TTC549 (cell line): ENCODE results near the gene SCLT1.

Experiments used
- FAIRE-seq: peaks from 2 replicates; lab custom pipeline; 2012; peaks lifted over from hg19 to GRCh38; lab: Jason Lieb, UNC

SCLT1 gene

GRCh38 chr4:128957459-128957858, 135.9 kb downstream of the SCLT1 start:
- FAIRE-seq: no peak

DNA sequence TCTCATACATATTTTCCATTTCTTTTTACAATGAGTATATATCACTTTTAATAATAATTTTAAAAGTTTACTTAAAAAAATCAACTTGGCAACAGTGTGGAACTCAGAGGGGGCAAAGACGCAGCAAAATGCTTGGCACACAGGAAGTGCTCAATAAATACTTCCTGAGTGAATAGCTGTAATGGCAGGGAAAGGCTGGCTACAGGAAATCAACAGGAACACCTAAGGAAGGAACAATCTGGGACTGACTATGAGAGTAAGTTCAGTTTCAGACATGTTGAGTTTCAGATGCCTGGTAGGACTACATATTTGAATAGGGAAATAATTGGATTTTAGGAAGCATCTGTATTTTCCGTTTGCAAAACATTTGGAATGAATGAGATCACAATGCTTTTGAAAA, 137.6 kb downstream of the SCLT1 start:
- FAIRE-seq: no peak

- FAIRE-seq: no peak
These were observed 138.4 kb downstream of the SCLT1 start for GRCh38 chr4:128954941-128955340.

- FAIRE-seq: no peak
These were observed 142.0 kb downstream of the SCLT1 start for GRCh38 chr4:128951316-128951715.

GRCh38 chr4:128950796-128951195, 142.5 kb downstream of the SCLT1 start:
- no peak for FAIRE-seq

DNA sequence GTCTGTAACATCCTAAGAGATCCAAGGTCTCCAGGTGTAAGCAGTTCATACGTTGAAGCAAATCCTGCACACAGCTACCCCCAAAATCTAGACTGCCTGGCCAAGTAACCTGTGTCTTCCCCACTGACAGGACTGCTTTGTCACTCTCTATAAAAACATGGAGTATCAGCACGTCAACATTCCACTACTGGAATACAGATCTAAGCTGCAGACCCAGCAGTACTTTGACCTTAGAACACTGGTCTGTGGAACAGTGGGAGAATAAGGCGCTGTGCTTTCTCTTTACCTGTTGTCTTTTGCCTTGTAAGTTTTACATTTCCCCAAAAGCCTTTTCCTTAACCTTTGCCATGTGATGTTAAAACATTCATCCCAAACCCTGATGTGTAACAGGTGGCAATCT, 146.4 kb downstream of the SCLT1 start:
- no peak for FAIRE-seq

GRCh38 chr4:128942607-128943006, 150.7 kb downstream of the SCLT1 start:
- no peak for FAIRE-seq

DNA sequence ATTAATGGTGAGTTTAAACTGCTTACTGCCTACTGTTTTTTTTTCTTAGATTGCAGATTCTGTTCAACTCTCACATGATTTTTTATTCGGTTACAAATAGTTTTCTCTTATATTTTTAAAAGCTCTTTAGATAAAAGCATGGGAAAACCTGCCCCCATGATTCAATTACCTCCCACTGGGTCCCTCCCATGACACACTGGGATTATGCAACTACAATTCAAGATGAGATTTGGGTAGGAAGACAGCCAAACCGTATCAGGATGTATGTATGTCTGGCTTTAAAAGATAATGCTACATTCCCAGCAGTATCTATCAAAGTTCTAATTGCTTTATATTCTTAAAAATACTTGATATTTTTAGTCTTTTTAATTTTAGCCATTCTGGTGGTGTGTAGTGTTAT, 152.4 kb downstream of the SCLT1 start:
- no peak for FAIRE-seq

- FAIRE-seq: no peak
These were observed 163.3 kb downstream of the SCLT1 start for GRCh38 chr4:128930051-128930450.

- no peak for FAIRE-seq
These were observed 168.4 kb downstream of the SCLT1 start for GRCh38 chr4:128924951-128925350.

DNA sequence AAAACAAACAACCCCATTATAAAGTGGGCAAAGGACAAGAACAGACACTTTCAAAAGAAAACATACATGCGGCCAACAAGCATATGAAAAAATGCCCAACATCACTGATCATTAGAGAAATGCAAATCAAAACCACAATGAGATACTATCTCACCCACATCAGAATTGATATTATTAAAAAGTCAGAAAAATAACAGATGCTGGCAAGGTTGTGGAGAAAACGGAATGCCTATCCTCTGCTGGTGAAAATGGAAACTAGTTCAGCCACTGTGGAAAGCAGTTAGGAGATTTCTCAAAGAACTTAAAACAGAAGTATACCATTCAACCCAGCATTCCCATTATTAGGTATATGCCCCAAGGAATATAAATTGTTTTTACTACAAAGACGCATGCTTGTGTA, 171.4 kb downstream of the SCLT1 start:
- no peak for FAIRE-seq

GRCh38 chr4:128917781-128918180, 175.6 kb downstream of the SCLT1 start:
- no peak for FAIRE-seq

DNA sequence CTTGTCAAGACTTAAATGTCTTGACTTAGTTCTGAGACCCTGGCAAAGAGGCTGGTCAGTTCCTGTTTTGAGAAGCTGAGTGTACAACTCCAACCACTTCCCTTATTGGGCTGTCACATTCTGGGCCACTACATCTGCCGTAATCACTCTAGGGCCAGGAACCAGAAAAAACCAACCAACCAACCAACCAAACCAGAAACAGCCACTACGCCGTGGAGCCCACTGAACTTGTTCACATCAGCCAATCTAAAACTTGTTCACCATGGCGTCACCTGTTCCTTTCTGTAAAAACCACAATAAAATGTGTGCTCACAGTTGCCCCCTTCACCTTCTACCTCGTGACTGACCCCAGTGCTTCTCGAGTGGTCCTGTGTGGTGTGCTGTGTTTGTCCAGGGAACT, 176.5 kb downstream of the SCLT1 start:
- no peak for FAIRE-seq

GRCh38 chr4:128915544-128915943, 177.8 kb downstream of the SCLT1 start:
- no peak for FAIRE-seq

- no peak for FAIRE-seq
These were observed 180.1 kb downstream of the SCLT1 start for GRCh38 chr4:128913228-128913627.

- FAIRE-seq: no peak
These were observed 184.6 kb downstream of the SCLT1 start for GRCh38 chr4:128908735-128909134.

DNA sequence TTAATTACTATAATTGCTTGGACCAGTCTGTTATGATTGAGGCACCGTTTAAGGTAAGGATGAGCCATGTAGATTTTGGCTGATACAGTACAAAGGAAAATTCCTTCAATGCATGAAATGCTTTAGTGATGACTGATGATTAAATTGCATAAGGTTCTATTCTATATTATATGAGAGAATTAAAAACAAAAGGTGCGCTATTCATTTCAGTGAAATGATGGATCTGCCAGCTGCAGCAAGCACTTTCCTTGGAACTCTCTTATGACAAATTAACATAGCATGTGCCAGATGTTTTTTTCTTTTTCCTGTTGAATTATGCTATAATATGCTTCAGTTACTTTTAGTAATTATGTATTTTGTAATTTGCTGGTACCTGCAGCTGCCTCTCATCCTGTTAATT, 185.4 kb downstream of the SCLT1 start:
- FAIRE-seq: no peak

DNA sequence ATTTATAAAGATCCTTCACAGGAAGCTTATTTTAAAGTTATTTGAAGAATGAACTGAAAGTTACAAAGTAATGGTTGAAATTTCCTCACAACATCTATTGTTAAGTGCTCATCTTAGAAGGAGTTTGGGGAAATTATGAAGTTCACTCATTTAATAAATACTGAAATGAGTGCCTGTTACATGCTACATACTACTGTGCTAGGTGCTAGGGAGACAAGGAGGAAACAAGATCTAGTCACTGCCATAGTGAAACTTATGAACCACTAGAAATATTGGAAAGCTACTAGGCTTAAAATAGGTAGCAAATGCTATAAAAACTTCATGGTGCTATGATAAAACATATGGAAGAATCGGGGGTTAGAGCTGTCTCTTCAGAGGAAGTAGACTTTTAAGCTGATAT, 186.8 kb downstream of the SCLT1 start:
- FAIRE-seq: no peak

DNA sequence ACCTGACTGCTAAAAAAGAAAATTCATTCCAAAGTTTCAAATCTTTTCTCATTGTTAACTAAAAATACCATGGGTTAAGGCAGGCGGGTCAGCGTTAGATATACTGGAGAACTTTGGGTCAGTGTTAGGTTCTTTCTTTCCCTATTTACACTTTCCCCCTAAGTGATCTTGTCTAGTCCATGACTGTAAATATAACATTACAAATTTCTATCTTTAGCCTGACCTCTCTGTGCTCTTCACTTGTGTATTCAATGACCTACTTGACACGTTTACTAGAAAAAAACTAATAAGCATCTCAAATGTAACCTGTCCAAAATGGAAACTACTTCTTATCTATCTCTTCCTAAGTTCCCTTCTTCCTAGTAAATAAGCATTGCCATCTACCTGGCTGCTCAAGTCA, 188.5 kb downstream of the SCLT1 start:
- no peak for FAIRE-seq

GRCh38 chr4:128880662-128881061, 212.7 kb downstream of the SCLT1 start:
- FAIRE-seq: no peak

DNA sequence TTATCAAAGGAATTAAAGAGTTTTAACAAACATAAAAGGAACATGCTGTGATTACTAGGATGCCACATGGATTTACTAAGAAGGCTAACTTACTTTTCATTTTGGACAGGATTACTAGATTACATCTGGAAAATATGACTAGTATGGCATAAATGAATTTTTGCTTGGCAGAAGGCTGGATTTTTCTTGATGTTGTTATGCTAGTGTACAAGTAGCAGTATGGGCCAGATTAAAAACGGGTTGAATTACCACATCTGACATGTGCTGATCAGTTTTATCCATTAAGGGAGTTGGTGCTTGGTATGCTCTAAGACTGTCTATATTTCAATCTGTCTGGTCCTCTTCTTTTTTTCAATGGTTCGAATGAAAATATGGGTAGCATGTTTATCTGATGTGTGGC, 213.4 kb downstream of the SCLT1 start:
- FAIRE-seq: no peak

GRCh38 chr4:128879283-128879682, 214.1 kb downstream of the SCLT1 start:
- no peak for FAIRE-seq

- no peak for FAIRE-seq
These were observed 215.4 kb downstream of the SCLT1 start for GRCh38 chr4:128877934-128878333.

DNA sequence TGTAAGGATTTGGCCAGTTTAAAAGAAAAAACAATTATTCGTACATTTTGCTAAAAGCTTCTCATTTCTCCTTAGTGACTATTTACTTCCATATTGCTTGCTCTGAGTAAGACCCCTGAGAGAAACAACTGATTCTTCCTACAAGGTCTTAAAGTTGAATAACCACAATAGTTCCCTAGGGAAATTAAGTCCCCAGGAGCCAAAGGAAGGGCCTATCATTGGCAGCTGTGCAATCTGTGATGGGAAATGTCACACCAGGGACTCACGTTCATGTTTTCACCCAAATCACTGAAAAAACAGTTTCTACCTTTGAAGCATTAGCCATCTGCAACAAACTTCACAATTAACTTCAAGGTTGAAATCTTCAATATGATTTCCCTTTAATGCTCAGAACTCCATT, 217.1 kb downstream of the SCLT1 start:
- FAIRE-seq: no peak

DNA sequence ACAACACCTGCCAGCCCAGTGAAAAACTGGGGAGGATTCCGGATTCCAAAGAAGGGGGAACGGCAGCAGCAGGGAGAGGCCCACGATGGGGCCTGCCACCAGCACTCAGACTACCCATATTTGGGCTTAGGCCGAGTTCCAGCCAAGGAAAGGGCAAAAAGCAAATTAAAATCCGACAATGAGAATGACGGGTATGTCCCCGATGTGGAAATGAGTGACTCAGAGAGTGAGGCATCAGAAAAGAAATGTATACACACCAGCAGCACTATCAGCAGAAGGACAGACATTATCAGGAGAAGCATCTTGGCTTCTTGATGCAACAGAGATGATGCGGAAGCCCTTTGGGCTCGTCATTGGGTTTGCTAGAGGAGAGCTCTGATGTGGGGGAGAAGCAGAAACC, 221.4 kb downstream of the SCLT1 start:
- FAIRE-seq: no peak
